GDM1 (cell line): ENCODE measurements around the gene SYCN.
"Not testable (repeated sequence)": the region's sequence is repeated elsewhere in the genome, so short reads cannot be mapped to it uniquely, and the experiment has no call there.

Source experiments
- DNase-seq: peaks from one replicate; lab custom pipeline; 2025; lab: John Stamatoyannopoulos, UW

Gene SYCN, protein sequence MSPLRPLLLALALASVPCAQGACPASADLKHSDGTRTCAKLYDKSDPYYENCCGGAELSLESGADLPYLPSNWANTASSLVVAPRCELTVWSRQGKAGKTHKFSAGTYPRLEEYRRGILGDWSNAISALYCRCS

DNA sequence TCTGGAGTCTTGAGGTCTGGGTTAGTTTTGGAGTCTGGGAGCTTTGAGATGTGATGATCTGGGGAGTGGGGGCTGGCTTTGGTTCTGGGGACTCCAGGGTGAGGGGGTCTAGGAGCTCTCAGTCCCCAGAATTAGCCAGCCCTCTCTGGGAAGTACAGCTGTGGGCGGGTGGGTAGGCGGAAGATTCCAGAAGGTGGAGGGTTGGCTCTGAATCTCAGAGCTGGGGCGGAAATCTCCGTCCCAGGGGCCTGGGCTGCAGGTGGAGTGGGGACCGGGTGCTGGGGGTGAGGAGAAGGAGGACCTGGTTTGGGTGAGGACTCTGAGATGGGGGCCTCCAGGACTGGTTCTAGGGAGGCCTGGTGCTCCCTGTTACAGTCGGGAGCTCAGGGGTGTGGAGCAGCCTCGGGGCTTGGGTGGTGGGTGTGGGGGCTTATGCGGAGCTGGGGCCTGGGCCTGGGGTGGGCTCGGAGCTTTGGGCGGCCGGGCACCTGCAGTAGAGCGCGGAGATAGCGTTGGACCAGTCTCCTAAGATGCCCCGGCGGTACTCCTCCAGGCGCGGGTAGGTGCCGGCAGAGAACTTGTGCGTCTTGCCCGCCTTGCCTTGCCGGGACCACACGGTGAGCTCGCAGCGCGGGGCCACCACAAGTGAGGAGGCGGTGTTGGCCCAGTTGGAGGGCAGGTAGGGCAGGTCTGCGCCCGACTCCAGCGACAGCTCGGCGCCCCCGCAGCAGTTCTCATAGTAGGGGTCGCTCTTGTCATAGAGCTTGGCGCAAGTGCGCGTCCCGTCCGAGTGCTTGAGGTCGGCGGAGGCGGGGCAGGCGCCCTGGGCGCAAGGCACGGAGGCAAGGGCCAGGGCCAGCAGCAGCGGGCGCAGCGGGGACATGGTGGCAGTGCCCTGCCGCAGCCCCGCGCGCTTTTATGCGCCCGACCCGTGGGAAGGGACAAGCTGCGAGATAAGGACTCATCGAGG, at the start of gene SYCN:
Gene SYCN, minus strand, starts transcription at position 892 of the 970 bp plus-strand sequence. Its CDS starts 9 bp downstream, at position 883.
- DNase-seq: no peak

DNA sequence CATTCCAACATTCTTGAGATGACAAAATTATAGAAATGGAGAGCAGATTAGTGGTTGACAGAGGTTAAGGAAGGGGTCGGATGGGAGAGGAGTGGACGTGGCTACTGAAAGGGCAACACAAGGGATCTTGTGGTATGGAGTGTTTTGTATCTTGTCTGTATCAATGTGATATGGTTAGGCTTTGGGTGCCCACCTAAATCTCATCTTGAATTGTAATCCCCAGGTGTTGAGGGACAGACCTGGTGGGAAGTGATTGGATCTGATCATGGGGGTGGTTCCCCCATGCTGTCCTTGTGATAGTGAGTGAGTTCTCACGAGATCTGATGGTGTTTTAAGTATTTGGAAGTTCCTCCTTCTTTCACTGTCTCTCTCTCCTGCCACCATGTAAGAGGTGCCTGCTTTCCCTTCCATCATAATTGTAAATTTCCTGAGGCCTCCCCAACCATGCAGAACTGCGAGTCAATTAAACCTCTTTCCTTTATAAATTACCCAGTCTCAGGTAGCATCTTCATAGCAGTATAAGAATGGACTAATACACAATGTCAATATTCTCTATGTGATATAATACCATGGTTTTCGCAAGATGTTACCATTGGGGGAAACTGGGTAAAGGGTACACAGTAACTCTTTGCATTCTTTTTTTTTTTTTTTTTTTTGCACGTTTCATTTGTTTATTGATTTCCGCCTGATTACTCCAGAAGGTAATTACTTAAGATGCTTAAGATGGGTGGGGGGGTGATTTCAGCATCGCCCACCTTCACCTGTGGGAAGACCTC, 49.5 kb upstream of the SYCN start:
- DNase-seq: no peak

DNA sequence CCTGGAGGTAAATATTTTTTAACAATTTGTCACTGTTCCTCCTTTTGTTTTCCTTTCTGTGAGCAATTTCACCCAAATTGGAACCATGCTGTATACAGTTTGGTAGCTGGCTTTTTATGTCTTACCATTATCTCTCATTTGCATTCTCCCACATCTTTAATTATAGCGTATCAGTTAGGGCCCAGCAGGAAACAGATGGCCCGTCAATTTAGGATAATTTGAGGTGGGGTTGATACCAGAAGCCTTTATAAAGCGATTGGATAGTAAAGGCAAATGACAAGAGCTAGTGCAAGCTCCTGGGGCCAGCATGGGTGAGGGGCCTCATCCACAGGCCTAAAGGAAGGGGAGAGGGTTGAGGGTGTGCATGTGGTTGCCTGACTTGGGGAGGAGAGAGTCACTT, 48.4 kb upstream of the SYCN start:
- DNase-seq: peak; percentile 73

DNA sequence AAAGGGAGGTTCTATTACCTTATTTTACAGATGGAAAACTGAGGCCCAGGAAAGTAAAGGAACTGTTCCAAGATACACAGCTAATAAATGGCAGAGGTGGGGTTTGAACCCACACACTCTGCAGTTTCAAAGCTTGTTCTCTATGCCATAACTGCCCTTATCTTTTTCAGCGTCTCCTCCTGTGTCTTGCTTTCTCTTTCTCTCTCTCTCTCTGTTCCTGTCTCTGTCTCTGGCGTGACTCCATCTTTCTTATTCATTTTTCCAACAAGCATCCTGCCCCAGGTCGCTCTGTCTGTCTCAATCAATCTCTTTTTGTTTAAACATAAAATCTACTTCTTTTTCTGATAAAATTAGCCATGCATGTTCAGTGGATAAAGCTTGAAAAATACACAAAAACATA, 47.8 kb upstream of the SYCN start:
- DNase-seq: no peak

DNA sequence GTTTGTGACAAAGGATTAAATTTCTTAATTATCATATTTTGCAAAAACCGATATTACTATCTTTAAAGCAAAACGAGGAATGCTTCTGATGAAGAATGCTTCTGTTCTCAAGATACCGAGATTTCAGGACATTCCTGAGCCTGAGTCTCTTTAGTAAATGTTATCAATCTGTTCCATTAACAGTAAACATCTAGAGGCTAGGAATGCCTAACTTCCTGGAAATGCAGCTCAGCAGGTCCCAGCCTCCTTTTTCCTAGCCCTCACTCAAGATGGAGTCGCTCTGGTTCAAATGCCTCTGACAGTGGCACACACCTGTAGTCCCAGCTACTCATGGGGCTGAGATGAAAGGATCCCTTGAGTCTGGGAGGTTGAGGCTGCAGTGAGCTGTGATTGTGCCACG, 47.0 kb upstream of the SYCN start:
- DNase-seq: no peak

DNA sequence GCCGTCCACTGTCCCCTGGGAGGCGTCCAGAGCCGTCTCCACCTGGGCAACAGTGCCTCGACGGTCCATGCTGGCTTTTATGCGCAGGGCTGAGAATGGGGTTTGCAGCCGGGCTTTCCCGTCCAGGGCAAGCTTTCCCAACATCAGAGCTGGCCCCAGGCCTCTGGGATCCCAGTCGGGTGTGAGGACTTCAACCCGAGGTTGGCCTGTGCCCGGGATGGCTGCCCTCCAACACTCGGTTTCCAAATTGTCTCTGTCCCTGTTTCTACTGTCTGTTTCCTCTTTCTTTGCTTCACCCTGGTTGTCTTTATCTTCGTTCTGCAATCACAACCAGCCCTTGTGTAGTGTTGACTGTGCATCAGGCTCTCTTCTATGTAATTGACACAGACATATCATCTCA, 44.7 kb upstream of the SYCN start, which contains the start of gene IFNL4:
Gene IFNL4, minus strand, starts transcription at position 51 of the 400 bp plus-strand sequence.
- no peak for DNase-seq

DNA sequence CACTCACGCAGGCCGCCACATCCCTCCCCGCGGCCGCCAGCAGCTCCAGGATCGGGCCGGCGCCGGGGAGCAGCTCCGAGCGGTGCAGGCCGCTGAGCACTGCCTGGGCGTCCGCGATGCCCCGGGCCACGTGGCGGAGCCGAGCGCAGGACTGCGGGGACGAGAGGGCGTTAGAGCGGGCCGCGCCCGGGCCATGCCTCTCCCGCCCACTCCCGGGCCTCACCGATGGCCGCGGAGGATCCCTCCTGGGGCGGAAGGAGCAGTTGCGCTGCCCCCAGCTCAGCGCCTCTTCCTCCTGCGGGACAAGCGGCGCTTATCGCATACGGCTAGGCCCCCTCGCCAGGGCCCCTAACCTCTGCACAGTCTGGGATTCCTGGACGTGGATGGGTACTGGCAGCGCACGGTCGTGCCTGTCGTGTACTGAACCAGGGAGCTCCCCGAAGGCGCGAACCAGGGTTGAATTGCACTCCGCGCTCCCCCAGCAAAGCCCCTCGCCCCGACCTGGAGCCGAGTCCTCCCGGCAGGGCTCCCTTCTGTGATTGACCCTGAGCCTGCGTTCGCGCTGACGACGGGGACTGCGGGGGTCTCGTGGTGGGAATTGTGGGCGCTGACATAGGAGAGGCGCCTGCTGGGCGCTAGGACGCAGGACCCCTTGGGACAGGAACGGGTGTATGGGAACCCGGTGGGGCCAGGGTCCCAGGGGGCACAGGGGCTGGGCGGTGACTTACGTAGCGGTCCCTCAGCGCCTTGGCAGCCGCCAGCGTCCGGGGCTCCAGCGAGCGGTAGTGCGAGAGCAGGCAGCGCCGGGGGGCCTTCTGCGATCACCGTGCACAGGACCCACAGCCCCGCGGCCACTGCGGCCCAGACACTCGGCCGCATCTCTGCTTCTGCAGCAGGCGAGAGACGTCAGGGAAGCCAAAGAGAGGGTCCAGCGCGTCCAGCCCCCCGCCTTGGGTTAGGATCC, 43.9 kb upstream of the SYCN start:
- no peak for DNase-seq

DNA sequence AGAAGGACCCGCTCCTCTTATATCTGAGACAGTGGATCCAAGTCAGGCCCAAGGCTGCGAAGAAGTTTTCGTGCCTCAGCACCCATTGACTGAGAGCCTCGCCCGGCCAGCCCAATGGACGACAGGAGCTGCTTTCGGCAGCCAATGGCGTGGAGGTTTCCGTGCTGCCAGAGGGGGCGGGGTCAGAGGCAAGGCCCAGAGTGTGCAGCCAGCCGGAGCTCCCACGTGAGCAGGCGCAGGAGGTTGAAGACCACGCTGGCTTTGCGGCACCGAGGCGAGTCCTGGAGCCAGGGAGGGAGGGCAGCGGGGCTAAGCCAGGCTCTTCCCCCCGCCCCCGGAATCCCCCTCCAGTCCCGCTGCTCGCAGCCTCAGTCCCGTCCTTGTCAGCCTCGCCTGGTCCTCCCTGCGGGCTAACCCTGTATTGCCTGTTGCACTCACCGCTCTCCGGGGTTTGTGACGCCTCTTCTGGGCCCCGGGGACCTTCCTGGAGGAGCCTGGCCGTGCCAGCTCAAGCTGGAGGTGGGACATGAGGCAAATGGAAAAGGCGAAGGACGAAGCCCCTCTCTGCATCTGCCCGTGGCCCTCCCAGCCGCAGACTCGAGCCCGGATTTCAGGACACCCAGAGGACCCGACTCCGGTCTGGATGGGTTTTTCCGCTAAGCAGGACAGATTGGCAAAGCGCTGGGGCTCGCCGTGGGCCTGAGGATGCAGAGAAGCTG, 43.0 kb upstream of the SYCN start:
- DNase-seq: no peak

DNA sequence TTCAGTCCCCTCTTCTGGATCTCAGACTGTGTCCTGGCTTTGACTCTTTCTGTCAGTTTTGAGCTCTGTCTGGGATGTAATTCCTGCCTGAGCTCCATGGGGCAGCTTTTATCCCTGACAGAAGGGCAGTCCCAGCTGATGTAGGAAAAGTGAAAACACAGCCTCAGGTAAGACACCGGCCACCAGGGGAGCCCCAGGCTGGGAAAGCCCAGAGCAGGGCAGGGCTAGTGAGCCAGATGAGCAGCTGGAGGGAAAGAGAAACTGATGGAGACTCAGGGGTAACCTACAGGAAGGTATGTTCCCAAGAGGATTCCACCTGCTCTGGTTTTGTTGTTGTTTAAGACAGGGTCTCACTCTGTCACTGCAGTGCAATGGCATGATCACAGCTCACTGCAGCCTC, 41.1 kb upstream of the SYCN start:
- DNase-seq: not testable (repeated sequence)

DNA sequence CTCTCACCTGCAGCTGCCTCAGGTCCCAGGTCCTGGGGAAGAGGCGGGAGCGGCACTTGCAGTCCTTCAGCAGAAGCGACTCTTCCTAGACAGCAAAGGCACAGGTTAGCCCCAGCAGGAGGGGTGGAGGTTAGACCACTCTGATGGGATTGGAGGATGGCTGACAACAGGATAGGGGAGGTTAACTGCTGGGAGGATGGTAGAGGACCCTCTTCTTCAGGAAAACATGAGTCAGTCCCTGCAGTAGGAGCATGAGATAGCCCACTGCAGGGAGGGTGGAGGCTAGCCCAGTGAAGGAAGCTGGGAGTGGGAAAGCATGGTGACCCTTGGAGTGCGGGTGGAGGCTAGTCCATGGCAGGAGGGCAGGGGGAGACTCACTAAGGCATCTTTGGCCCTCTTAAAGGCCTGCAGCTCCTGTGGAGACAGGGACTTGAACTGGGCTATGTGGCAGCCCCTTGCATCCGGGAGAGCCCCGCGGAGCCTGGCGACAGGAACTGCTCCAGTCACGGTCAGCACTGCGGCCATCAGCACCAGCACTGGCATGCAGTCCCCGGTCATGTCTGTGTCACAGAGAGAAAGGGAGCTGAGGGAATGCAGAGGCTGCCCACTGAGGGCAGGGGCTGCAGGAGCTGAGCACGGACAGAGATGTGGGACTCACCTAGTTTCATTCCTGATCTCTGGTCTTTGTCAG, 40.5 kb upstream of the SYCN start, which contains the start of gene IFNL3:
Gene IFNL3, minus strand, starts transcription at position 597 of the 691 bp plus-strand sequence. Its CDS starts 39 bp downstream, at position 558.
- DNase-seq: not testable (repeated sequence)

DNA sequence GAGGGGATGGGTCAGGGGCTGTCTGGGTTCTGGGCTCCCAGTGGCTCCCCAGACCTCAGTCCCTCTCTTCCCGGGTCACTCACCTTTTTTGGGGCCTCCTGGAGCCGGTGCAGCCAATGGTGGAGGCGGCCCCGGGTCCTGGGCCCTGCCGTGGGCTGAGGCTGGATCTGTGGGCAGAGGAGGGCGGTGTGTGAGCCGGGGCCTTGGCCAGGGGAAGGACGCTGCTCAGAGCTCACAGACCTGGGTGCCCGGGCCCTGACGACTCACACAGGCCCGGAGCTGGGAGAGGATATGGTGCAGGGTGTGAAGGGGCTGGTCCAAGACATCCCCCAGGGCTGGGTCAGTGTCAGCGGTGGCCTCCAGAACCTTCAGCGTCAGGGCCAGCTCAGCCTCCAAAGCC, 39.7 kb upstream of the SYCN start:
- not testable (repeated sequence) for DNase-seq

DNA sequence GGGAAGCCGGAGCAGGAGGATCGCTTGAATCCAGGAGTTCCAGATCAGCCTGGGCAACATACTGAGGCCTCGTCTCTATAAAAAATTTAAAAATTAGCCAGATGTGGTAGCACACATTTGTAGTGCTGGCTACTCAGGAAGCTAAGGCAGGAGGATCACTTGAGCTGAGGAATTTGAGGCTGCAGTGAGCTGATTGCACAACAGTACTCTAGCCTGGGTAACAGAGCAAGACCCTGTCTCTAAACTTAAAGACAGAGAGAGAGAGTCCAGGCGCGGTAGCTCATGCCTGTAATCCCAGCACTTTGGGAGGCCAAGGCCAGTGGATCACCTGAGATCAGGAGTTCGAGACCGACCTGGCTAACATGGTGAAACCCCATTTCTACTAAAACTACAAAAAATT, 36.4 kb upstream of the SYCN start:
- no peak for DNase-seq

DNA sequence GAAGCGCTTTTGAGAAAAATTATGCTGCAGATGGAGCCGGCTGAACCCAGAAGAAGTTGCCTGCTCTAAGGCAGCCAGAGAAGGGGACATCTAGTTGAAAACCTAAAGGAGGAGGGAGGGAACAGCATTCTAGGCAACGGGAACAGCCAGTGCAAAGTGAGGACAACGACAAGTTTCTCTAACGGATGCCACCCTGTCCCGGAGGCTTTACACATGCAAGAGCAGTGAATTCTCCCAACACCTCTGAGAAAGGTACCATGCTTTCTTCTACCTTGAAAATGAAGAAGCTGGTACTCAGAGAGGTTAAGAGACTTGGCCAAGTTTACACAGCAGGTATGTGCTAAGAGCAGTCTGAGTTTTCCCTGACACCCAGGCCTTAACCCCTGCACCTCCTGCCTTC, 34.9 kb upstream of the SYCN start:
- no peak for DNase-seq

DNA sequence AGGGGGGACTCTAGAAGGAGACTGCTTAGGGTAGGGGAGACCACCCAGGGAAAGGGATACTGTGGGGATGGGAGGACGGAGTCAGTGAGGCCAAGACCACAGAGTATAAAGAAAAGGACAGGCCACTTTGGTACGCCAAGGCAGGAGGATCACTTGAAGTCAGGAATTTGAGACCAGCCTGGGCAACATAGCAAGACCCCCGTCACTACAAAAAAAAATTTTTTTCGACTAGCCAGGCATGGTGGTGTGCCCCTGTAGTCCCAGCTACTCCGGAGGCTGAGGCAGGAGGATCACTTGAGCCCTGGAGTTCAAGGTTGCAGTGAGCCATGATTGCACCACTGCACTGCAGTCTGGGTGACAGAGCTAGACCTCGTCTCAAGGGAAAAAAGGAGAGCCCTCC, 34.1 kb upstream of the SYCN start:
- no peak for DNase-seq

DNA sequence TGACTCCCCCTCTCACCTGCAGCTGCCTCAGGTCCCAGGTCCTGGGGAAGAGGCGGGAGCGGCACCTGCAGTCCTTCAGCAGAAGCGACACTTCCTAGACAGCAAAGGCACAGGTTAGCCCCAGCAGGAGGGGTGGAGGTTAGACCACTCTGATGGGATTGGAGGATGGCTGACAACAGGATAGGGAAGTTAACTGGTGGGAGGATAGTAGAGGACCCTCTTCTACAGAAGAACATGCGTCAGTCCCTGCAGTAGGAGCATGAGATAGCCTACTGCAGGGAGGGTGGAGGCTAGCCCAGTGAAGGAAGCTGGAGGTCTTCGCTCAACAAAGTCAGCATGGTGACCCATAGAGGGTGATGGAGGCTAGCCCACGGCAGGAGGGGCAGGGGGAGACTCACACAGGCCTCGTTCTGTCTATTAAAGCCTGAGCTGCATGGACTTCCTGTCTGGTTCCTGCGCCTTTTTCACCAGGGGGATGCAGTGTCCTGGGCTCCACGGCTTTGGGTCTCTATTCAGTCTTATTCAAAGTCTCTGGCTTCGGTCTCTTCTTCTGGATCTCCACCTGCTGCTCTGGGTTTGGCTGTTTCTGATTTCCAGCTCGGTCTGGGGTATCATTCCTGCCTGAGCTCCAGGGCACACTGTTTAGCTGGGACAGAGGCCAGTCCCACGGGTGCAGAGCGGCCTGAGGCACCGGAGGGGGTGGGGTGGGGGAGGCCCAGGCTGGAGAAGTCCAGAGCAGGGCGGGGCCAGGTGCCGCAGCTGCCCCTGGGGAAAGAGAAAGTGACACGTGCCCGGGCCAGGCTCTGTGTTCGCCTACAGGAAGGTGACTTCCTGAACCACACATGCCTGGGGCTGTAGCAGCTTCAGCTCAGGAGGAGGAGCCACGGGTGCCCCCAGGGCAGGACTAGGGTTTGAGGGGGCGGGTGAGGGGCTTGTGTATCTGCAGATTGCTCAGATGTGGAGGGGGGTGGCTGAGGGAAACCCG, 33.4 kb upstream of the SYCN start:
- peak; percentile 41 for DNase-seq

DNA sequence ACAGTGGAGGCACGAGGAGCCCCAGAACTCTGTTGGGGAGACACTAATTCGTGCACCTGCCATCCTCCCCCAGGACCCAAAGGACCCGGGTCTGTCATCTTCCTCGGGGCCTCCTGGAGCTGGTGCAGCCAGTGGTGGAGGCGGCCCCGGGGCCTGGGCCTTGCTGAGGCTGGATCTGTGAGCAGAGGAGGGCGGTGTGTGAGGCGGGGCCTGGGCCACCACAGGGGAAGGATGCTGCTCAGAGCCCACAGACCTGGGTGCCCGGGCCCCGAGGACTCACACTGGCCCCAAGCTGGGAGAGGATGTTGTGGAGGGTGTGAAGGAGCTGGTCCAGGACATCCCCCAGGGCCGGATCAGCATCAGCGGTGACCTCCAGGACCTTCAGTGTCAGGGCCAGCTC, 32.5 kb upstream of the SYCN start:
- no peak for DNase-seq

DNA sequence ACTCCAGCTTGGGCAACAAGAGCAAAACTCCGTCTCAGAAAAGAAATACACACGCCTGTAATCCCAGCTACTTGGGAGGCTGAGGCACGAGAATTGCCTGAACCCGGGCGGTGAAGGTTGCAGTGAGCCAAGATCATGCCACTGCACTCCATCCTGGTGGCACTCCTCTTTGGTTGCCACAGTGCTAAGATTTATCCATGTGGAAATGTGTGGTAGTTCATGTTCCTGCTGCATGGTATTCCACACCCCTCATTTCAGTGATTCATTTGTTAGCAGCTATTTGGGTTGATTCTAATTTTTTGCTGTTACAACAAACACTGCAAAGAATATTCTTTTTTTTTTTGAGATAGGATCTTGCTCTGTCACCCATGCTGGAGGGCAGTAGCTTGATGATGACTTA, 28.6 kb upstream of the SYCN start:
- DNase-seq: no peak

DNA sequence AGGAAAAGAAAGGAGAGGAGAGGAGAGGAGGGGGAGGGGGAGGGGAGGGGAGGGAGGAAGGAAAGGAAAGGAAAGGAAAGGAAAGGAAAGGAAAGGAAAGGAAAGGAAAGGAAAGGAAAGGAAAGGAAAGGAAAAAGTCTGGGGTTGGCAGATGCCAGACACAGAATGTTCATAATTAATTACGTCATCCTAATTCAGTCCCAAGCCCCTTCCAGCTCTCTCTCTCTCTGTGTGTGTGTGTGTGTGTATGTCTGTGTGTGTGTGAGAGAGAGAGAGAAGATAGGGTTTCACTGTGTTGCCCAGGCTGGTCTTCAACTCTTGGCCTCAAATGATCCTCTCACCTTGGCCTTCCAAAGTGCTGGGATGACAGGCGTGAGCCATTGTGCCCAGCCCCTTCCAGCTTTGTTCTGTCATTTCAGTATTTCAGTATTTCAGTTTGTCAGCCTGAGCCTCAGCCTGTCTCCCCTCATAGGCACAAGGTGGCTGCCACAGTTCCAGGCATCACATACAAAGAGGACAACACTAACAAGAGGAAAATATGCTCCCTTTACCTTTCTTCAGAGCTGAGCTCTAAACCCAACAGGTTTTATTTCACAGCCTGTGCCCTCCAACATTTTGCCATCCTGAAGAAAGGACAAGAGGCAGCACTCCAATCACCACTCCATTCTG, 26.2 kb upstream of the SYCN start:
- no peak for DNase-seq
